Limb (tissue), 2 donors: ENCODE measurements around the gene KDM3B.
"Not testable (repeated sequence)": the region's sequence is repeated elsewhere in the genome, so short reads cannot be mapped to it uniquely, and the experiment has no call there.

ENCODE experiments used
- DNase-seq, 2 donors: peaks; one replicate each; pipeline ENCODE4 v3.0.0-alpha.2; 2016; ENCODE audit errors: extremely low spot score in 2 of 2

KDM3B gene

DNA sequence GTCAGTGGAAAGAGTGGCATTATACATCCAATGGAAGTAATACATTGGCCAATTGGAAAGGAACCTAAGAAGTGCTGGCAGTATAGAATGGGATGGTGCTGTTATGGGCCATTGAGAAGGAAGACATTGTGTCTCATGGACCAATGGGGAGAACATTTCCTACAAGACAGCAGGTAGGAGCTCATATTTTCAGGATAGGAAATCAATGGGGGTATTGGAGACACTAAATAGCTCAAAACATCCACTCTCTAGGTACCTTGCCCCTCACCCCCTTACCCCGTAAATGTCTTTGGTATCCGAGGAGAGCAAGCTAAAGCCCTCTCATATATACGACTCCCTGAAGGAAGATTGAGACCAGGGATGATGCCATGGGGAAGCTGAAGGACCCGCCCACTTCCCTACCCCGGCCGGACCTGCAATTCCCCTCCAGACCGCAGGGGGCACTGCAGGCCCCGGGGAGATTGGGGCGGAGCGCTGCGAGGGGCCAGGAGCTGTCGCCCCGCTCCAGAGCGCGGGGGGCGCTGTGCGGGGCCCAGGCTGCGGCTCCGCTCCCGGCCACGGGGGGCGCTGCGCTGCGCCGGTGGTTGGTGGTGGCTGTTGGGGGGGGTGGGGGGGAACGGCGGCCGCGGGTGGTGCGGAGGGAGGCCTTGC, at the start of gene KDM3B:
Gene KDM3B (plus strand): TSS at position 615 of the 651 bp plus-strand sequence. CDS start 111 bp downstream, outside the sequence.
- peak; percentile 83 to 98 for DNase-seq

DNA sequence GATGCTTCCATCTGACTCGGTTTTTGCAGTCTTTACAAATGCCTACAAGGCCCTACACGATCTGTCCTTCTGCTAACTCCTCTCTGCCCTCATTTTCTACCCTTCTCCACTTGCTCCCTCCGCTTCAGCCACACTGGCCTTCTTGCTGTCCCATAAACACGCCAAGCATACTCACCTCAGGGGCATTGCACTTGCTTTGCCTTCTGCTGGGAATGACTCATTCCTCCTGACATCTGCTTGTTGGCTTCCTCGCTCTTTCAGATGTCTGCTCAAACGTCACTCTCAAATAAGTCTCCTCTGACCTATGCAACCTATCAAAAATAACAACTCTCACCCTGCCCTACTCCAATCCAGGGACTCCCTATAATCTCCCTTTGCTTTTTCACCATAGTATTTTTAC, 49.1 kb upstream of the KDM3B start:
- no peak for DNase-seq

- DNase-seq, result no peak
Measured at GRCh38 chr5:138305797-138306196, 46.7 kb upstream of the KDM3B start.

- no peak for DNase-seq
Measured at GRCh38 chr5:138315751-138316278, 36.7 kb upstream of the KDM3B start.

- DNase-seq, result no peak
Measured at GRCh38 chr5:138316355-138316754, 36.1 kb upstream of the KDM3B start.

DNA sequence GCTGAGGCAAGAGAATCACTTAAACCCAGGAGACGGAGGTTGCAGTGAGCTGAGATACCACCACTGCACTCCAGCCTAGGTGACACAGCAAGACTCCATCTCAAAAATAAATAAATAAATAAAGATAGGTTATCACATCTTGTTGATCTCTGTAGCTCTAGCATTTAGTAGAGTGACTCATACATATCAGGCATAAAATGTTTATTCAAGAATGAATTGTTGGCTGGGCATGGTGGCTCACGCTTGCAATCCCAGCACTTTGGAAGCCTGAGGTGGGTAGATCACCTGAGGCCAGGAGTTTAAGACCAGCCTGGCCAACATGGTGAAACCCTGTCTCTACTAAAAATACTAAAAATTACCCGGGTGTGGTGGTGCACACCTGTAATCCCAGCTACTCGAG, 34.3 kb upstream of the KDM3B start:
- not testable (repeated sequence) for DNase-seq

GRCh38 chr5:138330813-138331448, 21.6 kb upstream of the KDM3B start:
- no peak for DNase-seq

- peak; percentile 97 to 99 for DNase-seq
Measured at GRCh38 chr5:138331449-138332368, 20.8 kb upstream of the KDM3B start, which contains the start of gene CDC25C. TSS of gene CDC25C (minus strand) at chr5:138331804. CDS start at chr5:138331180, 624 bp downstream.

- DNase-seq, result no peak
Measured at GRCh38 chr5:138334867-138335447, 17.5 kb upstream of the KDM3B start.

DNA sequence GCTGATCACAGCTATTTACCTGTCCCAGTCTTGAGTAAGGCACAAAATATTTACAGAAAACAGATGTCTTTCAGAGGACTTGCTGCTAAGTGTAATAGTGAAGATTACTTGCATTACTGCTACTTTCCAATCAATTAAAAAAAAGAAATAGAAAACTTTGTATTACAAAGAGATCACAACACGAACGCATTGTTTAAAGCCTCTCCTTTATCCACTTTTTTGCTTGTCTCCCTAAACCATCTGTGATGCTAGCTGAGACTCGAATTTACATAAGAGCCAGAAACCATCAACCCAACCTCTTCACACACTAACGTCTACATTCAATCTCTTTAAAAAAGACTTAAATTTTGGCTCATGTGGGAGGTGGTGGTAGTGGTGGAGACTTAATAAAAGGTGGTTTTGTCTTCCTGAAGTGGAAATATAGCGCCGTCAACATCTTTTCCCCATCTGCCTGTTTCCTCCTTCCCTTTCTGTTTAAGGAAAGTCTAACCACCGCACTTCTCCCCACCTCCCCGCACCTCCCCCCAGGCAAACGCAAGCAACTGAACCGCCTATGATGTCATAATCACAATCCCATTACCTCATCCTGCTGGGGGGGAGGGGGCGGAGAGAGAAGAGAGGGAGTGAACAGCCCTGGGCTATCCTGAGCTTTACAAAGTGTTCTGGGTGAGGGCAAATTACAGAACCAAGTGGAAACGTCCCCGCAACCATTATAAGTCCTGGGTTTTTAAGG, 15.4 kb upstream of the KDM3B start:
- DNase-seq, result peak in 1 of 2 donors; percentile 90

GRCh38 chr5:138337685-138338410, 14.6 kb upstream of the KDM3B start, which contains the start of gene FAM53C:
TSS of gene FAM53C (plus strand) at chr5:138338266. CDS start at chr5:138341336, 3,070 bp downstream.
- DNase-seq, result peak; percentile 91 to 98

- no peak for DNase-seq
Measured at GRCh38 chr5:138338411-138339090, 13.9 kb upstream of the KDM3B start.

- DNase-seq, result peak in 1 of 2 donors; percentile 48
Measured at GRCh38 chr5:138339091-138339456, 13.4 kb upstream of the KDM3B start.

DNA sequence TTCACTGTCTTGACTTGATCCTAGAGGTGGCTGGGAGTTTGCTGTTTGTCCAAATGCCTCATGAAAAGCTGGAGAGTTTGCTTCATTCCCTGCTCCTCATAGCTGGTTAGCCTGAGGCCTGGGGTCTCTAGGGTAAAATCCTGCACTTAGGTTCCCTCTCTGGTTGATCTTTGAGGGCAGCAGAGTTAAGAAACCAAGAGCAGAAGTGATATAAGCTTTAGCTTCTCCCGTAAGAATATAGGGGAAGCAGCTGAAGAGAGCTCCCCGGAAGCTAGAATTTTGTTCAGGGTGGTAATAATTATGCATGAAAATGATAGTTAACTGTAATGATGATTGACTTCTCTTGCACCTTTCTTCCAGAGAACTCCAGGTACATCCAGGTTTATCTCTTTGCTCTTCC, 13.0 kb upstream of the KDM3B start:
- no peak for DNase-seq

DNA sequence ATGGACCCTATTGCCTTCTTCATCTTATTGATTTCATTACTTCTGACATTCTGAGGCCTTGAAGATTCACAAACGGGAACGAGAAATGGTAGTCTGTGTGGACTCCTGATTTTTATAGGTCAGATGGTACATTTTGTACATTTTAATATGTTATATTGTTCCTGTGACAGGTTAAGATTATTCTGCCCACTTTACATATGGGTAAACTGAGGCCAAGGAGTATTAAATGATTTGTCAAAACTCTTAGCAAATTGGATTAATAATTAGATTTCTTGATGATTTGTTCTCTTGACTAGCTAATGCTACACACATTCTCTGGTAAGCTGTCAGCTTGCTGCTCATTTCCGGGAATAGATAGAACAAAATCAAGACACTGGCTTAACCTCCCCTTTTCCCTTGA, 12.5 kb upstream of the KDM3B start:
- DNase-seq, result no peak

DNA sequence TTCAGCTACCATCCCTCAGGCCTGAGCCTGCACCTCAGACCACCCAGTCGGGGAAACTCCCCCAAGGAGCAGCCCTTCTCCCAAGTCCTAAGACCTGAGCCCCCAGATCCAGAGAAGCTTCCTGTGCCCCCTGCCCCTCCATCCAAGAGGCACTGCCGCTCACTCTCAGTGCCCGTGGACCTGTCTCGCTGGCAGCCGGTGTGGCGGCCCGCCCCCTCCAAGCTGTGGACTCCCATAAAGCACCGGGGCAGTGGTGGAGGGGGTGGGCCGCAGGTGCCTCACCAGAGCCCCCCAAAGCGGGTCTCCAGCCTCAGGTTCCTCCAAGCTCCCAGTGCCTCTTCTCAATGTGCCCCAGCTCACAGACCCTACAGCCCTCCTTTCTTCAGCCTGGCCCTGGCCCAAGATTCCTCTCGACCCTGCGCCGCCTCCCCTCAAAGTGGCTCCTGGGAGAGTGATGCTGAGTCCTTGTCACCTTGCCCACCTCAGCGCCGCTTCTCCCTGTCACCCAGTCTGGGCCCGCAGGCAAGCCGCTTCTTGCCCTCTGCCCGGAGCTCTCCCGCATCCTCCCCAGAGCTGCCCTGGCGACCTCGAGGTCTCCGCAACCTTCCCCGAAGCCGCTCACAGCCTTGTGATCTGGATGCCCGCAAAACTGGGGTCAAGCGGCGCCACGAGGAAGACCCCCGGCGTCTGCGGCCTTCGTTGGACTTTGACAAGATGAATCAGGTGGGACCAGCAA, 7.4 kb upstream of the KDM3B start:
- no peak for DNase-seq

- DNase-seq, result no peak
Measured at GRCh38 chr5:138346889-138347288, 5.6 kb upstream of the KDM3B start.

GRCh38 chr5:138349852-138350562, 2.5 kb upstream of the KDM3B start:
- no peak for DNase-seq
